Thoracic aorta (tissue), 2 donors: ENCODE results near the gene ELP2. TPM values are rescaled to one million over a fixed set of nuclear protein-coding genes. Genes with fewer than 3 reads are reported as not detected.
"Not testable (repeated sequence)": the region's sequence is repeated elsewhere in the genome, so short reads cannot be mapped to it uniquely, and the experiment has no call there.

Source experiments
- ATAC-seq: fragments of 150-250 bp; one replicate; pipeline ENCODE4 v1.8.0; 2017; ENCODE audit warnings: low read depth; ENCODE audit not compliant: insufficient number of reproducible peaks, low FRiP score
- DNase-seq: peaks from one replicate; pipeline ENCODE4 v3.0.0-alpha.2; 2020; ENCODE audit warnings: low spot score
- H3K27ac ChIP-seq, 2 donors: fragments of 200-600 bp; sonication (generic); 1 replicate in 1 of 2; 2 replicates in 1 of 2; pipeline ENCODE4 v1.5.1; 2016; ENCODE audit warnings: mild to moderate bottlenecking in 2 of 2, moderate library complexity in 2 of 2
- H3K27me3 ChIP-seq: fragments of 200-600 bp; sonication (generic); replicated peaks from 2 replicates; pipeline ENCODE4 v1.6.0; 2016; ENCODE audit warnings: mild to moderate bottlenecking; ENCODE audit not compliant: insufficient read depth
- H3K36me3 ChIP-seq: fragments of 200-600 bp; sonication (generic); one replicate; pipeline ENCODE4 v1.5.1; 2016
- H3K4me1 ChIP-seq, 2 donors: fragments of 200-600 bp; sonication (generic); 1 replicate in 1 of 2; 2 replicates in 1 of 2; pipeline versions ENCODE4 v1.5.1 to v1.6.0; 2016; ENCODE audit warnings: low read depth in 2 of 2, mild to moderate bottlenecking in 1 of 2; ENCODE audit not compliant: control insufficient read depth in 1 of 2
- H3K4me3 ChIP-seq: fragments of 200-600 bp; sonication (generic); 2 replicates; pipeline ENCODE4 v1.5.1; 2016; ENCODE audit warnings: mild to moderate bottlenecking
- H3K9me3 ChIP-seq: fragments of 200-600 bp; sonication (generic); 2 replicates; pipeline ENCODE4 v1.5.1; 2016
- total RNA-seq, 2 donors: library from RNA; depleted of rRNA; stranded (reverse); fragments of >200 nt; gene quantifications; one replicate each; pipeline versions ENCODE4 v1.1.0 to v1.2.3, GENCODE V29; 2016
- TF ChIP-seq, protein P1 (sequence below): fragments of 200-600 bp; sonication (generic); IDR thresholded peaks from one replicate; pipeline ENCODE4 v1.5.1; 2019; ENCODE audit warnings: antibody characterized with exemption

Gene ELP2
- total RNA-seq, 2 donors from 2014 or later: 59.0 to 66.6 TPM

DNA sequence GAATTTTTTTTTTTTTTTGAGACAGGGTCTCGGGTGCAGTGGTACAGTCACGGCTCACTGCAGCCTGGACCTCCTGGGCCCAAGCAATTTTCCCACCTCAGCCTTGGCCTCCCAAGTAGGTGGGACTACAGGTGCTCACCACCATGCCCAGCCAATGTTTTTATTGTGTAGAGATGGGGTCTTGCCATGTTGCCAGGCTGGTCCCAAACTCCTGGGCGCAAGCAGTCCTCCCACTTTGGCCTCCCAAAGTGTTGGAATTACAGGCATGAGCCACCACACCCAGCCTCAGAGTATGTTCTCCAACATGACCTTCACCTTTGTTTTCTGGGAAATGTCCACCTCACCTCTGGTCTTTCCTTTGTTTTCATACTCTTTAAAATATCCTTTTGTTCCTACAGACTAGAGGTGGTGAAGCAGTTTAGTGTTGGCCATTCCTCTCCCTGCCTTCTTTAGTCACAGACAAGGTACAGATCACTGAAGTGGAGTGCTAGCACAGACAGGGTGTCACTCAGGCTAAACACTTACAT is 38.1 kb downstream of the ELP2 start:
- no peak for DNase-seq

DNA sequence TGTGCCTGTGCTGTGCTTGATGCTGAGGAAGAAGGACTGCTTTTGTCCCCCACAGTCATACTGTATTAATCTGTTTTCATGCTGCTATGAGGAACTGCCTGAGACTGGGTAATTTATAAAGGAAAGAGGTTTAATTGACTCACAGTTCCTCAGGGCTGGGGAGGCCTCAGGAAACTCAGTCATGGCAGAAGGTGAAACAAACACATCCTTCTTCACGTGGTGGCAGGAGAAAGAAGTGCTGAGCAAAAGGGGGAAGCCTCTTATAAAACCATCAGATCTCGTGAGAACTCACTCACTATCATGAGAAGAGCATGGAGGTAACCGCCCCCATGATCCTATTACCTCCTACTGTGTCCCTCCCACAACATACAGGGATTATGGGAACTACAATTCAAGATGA is 38.6 kb downstream of the ELP2 start:
- H3K36me3 ChIP-seq: peaks cover 50% of the 10 kb centered on the region
- DNase-seq, H3K27me3 ChIP-seq, H3K9me3 ChIP-seq, H3K27ac ChIP-seq, H3K4me3 ChIP-seq, ATAC-seq, H3K4me1 ChIP-seq: not testable (repeated sequence)

More for the DNA sequence above, 38.1 kb downstream of the ELP2 start:
- Histone ChIP-seq H3K4me3 (no peak overlapping the region), H3K4me1 (no peaks in the 10 kb centered on the region), H3K9me3 (no peaks in the 10 kb centered on the region), H3K27ac (no peak overlapping the region), H3K36me3 (peaks cover 50% of the 10 kb centered on the region), H3K27me3 (no peaks in the 10 kb centered on the region)
- no peak for ATAC-seq
- TF ChIP-seq, protein P1, sequence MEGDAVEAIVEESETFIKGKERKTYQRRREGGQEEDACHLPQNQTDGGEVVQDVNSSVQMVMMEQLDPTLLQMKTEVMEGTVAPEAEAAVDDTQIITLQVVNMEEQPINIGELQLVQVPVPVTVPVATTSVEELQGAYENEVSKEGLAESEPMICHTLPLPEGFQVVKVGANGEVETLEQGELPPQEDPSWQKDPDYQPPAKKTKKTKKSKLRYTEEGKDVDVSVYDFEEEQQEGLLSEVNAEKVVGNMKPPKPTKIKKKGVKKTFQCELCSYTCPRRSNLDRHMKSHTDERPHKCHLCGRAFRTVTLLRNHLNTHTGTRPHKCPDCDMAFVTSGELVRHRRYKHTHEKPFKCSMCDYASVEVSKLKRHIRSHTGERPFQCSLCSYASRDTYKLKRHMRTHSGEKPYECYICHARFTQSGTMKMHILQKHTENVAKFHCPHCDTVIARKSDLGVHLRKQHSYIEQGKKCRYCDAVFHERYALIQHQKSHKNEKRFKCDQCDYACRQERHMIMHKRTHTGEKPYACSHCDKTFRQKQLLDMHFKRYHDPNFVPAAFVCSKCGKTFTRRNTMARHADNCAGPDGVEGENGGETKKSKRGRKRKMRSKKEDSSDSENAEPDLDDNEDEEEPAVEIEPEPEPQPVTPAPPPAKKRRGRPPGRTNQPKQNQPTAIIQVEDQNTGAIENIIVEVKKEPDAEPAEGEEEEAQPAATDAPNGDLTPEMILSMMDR: no peak

GRCh38 chr18:36169938-36170337 is 40.2 kb downstream of the ELP2 start:
- TF ChIP-seq, protein P1: no peak

GRCh38 chr18:36175481-36175880 is 45.8 kb downstream of the ELP2 start:
- no peaks in the 10 kb centered on the region for H3K27me3 ChIP-seq
- H3K36me3 ChIP-seq: peaks cover 32% of the 10 kb centered on the region
- no peak overlapping the region for H3K27ac ChIP-seq
- peaks cover 8 to 9% of the 10 kb centered on the region in 2 donors for H3K4me1 ChIP-seq
- no peak overlapping the region for H3K4me3 ChIP-seq
- ATAC-seq (no peak), DNase-seq (no peak)
- TF ChIP-seq, protein P1: no peak
- no peaks in the 10 kb centered on the region for H3K9me3 ChIP-seq

More at GRCh38 chr18:36169938-36170337, 40.2 kb downstream of the ELP2 start:
- DNase-seq: no peak
- peaks cover 51% of the 10 kb centered on the region for H3K36me3 ChIP-seq
- no peak for ATAC-seq
- no peaks in the 10 kb centered on the region for H3K4me1 ChIP-seq
- H3K27ac ChIP-seq: no peak overlapping the region
- no peak overlapping the region for H3K4me3 ChIP-seq
- no peaks in the 10 kb centered on the region for H3K9me3 ChIP-seq
- H3K27me3 ChIP-seq: no peaks in the 10 kb centered on the region

GRCh38 chr18:36176177-36176584 is 46.5 kb downstream of the ELP2 start:
- H3K36me3 ChIP-seq: peaks cover 32% of the 10 kb centered on the region
- H3K9me3 ChIP-seq: no peaks in the 10 kb centered on the region
- H3K27ac ChIP-seq: no peak overlapping the region
- no peak overlapping the region for H3K4me3 ChIP-seq
- no peaks in the 10 kb centered on the region for H3K27me3 ChIP-seq
- peaks cover 9 to 14% of the 10 kb centered on the region in 2 donors for H3K4me1 ChIP-seq
- TF ChIP-seq, protein P1: no peak
- no peak for ATAC-seq
- no peak for DNase-seq

DNA sequence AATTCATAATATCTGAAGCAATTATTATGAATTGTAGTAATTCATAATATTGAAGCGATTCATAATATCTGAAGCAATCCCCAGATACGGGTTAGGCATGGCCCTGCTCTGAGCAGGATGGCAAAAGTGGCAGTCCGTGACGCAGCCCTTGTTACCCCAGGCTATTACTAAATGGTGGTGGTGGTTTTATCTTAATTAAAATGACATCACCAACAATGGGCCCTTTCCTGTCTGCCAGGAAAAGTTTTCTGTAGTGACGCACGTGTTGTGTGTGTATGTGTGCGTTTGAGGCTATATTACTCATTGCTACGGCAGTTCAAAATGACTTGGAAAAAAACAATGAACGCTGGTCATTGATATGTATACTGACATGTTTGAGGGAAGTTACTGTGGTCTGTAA is 47.0 kb downstream of the ELP2 start:
- Histone ChIP-seq H3K4me3 (no peak overlapping the region), H3K36me3 (peaks cover 28% of the 10 kb centered on the region), H3K27ac (no peak overlapping the region), H3K27me3 (no peaks in the 10 kb centered on the region), H3K4me1 (peaks cover 9 to 14% of the 10 kb centered on the region in 2 donors), H3K9me3 (no peaks in the 10 kb centered on the region)
- ATAC-seq: no peak
- TF ChIP-seq, protein P1: no peak
- no peak for DNase-seq
